Measurements from ENCODE around the gene TMEM181. TPM values are rescaled to one million over a fixed set of nuclear protein-coding genes. Genes with fewer than 3 reads are reported as not detected.

TMEM181 gene
- total and polyA plus RNA-seq, 4 experiments from 2014 or later = 4.3 to 28.0 (median 17.1) TPM

DNA sequence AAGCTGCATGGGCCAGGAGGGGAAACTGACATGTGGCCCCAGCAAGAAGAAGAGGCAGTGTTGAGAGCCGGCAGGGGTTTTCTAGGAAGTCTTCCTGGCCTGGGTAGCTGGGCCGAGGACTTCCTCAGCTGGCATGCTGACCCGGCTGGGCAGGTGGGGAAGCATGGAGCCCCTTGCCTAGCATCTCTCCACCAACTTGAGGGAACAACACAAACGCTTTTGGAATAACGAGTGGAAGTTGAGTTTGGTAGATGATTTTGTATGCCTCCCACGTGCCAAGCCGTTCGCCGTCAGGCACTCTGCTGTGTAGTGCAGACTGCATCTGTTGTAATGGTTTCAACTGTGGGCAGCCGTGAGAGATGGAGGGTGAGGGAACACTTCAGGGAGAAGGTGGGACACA is 7.3 kb downstream of the TMEM181 start:
- DNase-seq = no peak
- no peak overlapping the region for H3K4me3 ChIP-seq (ENCODE audit: low read length in 2 of 2)
- peaks cover 79% of the 10 kb centered on the region for H3K4me1 ChIP-seq (ENCODE audit: insufficient read depth, low read length)
- Mint-ChIP-seq H3K27ac (peak overlapping the region; percentile 87 to 97 (median 95)), H3K4me3 (peak overlapping the region in 7 of 8 donors; percentile 8 to 90 (median 87)), H3K4me1 (peaks cover 57 to 90% (median 77%) of the 10 kb centered on the region in 4 donors), H3K36me3 (peaks cover 6 to 10% of the 10 kb centered on the region in 2 donors), H3K27me3 (no peaks in the 10 kb centered on the region), H3K9me3 (no peaks in the 10 kb centered on the region)
- intact Hi-C loops (cut with micrococcal nuclease) = no loop called here
- ChIA-PET POLR2A (ENCODE audit: partially characterized antibody) (interaction anchor here (0.8 to 2.2 kb wide), 10 partner anchors 8 to 83 kb away, joined by 3 to 26 read pairs (median 5); partner anchors contain the start of genes DYNLT1, SYTL3 and TMEM181), CTCF (ENCODE audit: partially characterized antibody) (interaction anchor here (0.6 to 2.5 kb wide), 5 partner anchors 14 to 346 kb away, joined by 3 to 17 read pairs (median 10); no protein-coding TSS in a partner anchor)
- H3K9me3 ChIP-seq (ENCODE audit: control insufficient read depth in 1 of 2, low read length in 2 of 2) = no peaks in the 10 kb centered on the region
- H3K27ac ChIP-seq (ENCODE audit: low read depth, low read length) = peak overlapping the region; percentile 50
- H3K27me3 ChIP-seq (ENCODE audit: insufficient read depth, low read length) = no peaks in the 10 kb centered on the region
- peaks cover 7% of the 10 kb centered on the region for H3K36me3 ChIP-seq (ENCODE audit: insufficient read depth, low read length)

DNA sequence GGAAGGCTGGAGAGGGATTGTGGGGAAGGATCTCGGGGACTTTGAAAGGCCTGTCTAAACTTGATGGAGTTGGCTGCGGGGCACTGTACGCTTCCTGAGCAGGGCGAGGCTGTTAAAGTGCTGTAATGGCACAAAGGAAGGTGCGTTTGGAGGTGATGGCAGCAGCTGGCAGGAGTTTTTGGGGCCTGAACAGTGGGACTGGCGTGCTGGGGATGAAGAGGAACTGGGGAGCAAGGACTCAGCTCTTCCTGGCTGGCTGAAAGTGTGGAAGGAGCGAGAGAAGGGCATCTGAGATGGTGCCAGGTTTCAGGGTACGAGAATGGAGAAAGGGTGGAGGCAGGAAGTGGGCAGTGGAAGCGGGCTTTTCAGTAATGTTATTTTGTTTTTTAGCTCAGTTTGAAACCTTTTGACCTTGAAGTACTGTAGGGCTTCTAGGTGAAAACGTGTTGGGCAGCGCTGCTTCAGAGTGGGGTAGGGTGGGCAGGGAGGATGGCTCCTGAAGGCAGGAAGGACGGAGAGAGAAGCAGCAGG is 8.0 kb downstream of the TMEM181 start:
- no peaks in the 10 kb centered on the region for H3K27me3 Mint-ChIP-seq
- Histone ChIP-seq H3K4me3 (ENCODE audit: low read length in 2 of 2) (peak overlapping the region in 1 of 2 donors; percentile 36), H3K27ac (ENCODE audit: low read depth, low read length) (peak overlapping the region; percentile 50), H3K36me3 (ENCODE audit: insufficient read depth, low read length) (peaks cover 12% of the 10 kb centered on the region), H3K9me3 (ENCODE audit: control insufficient read depth in 1 of 2, low read length in 2 of 2) (no peaks in the 10 kb centered on the region), H3K27me3 (ENCODE audit: insufficient read depth, low read length) (no peaks in the 10 kb centered on the region), H3K4me1 (ENCODE audit: insufficient read depth, low read length) (peaks cover 79% of the 10 kb centered on the region)
- DNase-seq = peak in 4 of 5 donors; percentile 10 to 32 (median 24)
- CTCF ChIA-PET (ENCODE audit: partially characterized antibody) = interaction anchor here (0.6 to 2.5 kb wide), 7 partner anchors 10 to 347 kb away, joined by 3 to 17 read pairs (median 5); no protein-coding TSS in a partner anchor
- intact Hi-C loops (cut with micrococcal nuclease) = no loop called here
- POLR2A ChIA-PET (ENCODE audit: partially characterized antibody) = interaction anchor here (0.8 to 2.2 kb wide), 10 partner anchors 9 to 432 kb away, joined by 3 to 26 read pairs (median 5); partner anchors contain the start of genes DYNLT1, RSPH3, SYTL3 and TMEM181
- peaks cover 12 to 16% of the 10 kb centered on the region in 2 donors for H3K36me3 Mint-ChIP-seq
- H3K4me1 Mint-ChIP-seq = peaks cover 58 to 90% (median 76%) of the 10 kb centered on the region in 4 donors
- no peaks in the 10 kb centered on the region for H3K9me3 Mint-ChIP-seq
- H3K4me3 Mint-ChIP-seq = peak overlapping the region; percentile 66 to 90 (median 86)
- H3K27ac Mint-ChIP-seq = peak overlapping the region; percentile 87 to 97 (median 95)

DNA sequence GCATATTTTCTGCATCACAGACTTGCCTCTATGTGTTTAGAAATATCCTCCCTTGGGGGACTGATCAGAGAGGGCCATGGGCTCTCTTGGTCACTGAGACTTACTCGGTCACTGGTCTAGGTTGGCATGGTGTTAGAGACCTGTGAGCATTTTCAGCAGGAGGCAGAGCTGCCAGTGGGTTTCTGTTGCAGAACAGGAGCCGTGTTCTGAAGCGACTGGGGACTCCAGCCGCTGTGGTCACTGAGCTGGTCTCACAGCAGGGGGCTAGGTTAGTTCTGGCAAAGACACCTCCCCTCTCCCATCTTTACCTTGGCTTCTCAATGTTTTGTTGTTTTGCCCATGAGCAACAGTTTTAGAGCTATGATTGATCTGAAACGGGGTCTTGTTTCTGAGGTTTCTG is 8.7 kb downstream of the TMEM181 start:
- no peak for DNase-seq
- peaks cover 14 to 16% of the 10 kb centered on the region in 2 donors for H3K36me3 Mint-ChIP-seq
- Histone ChIP-seq H3K27ac (ENCODE audit: low read depth, low read length) (peak overlapping the region; percentile 50), H3K4me3 (ENCODE audit: low read length in 2 of 2) (peak overlapping the region in 1 of 2 donors; percentile 12), H3K36me3 (ENCODE audit: insufficient read depth, low read length) (peaks cover 12% of the 10 kb centered on the region), H3K27me3 (ENCODE audit: insufficient read depth, low read length) (no peaks in the 10 kb centered on the region), H3K9me3 (ENCODE audit: control insufficient read depth in 1 of 2, low read length in 2 of 2) (no peaks in the 10 kb centered on the region), H3K4me1 (ENCODE audit: insufficient read depth, low read length) (peaks cover 80% of the 10 kb centered on the region)
- intact Hi-C loops (cut with micrococcal nuclease) = no loop called here
- ChIA-PET POLR2A (ENCODE audit: partially characterized antibody) (interaction anchor here (1.0 to 2.1 kb wide), 9 partner anchors 10 to 431 kb away, joined by 3 to 26 read pairs (median 5); partner anchors contain the start of genes DYNLT1, RSPH3, SYTL3 and TMEM181), CTCF (ENCODE audit: partially characterized antibody) (interaction anchor here (1.4 to 2.5 kb wide), 7 partner anchors 10 to 348 kb away, joined by 3 to 17 read pairs (median 5); no protein-coding TSS in a partner anchor)
- H3K4me3 Mint-ChIP-seq = peak overlapping the region in 7 of 8 donors; percentile 81 to 90 (median 87)
- peaks cover 61 to 94% (median 78%) of the 10 kb centered on the region in 4 donors for H3K4me1 Mint-ChIP-seq
- peak overlapping the region; percentile 87 to 97 (median 95) for H3K27ac Mint-ChIP-seq
- no peaks in the 10 kb centered on the region for H3K27me3 Mint-ChIP-seq
- no peaks in the 10 kb centered on the region for H3K9me3 Mint-ChIP-seq

DNA sequence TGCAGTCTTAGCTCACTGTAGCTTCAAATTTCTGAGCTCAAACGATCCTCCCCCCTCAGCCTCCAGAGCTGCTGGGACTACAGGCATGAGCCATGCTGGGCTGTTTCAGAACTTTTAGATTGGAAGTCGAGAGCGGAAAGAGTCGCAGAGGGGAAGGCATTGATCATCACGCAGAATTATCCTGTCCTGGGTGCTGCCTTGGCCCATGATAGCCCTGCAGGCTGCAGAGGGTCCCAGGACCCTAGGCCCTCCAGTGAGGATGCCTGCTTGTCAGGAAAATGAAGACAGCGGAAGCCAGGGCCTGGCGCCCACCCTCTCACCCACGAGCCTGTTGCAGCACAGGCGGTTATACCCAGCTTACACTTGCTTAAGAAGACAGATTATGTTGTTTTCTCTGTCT is 9.1 kb downstream of the TMEM181 start:
- Histone ChIP-seq H3K9me3 (ENCODE audit: control insufficient read depth in 1 of 2, low read length in 2 of 2) (no peaks in the 10 kb centered on the region), H3K4me1 (ENCODE audit: insufficient read depth, low read length) (peaks cover 80% of the 10 kb centered on the region), H3K27me3 (ENCODE audit: insufficient read depth, low read length) (no peaks in the 10 kb centered on the region), H3K4me3 (ENCODE audit: low read length in 2 of 2) (no peak overlapping the region), H3K36me3 (ENCODE audit: insufficient read depth, low read length) (peaks cover 12% of the 10 kb centered on the region), H3K27ac (ENCODE audit: low read depth, low read length) (no peak overlapping the region)
- Mint-ChIP-seq H3K4me3 (peak overlapping the region in 5 of 8 donors; percentile 6 to 90 (median 52)), H3K27ac (peak overlapping the region; percentile 72 to 97 (median 93)), H3K36me3 (peaks cover 16 to 17% of the 10 kb centered on the region in 2 donors), H3K9me3 (no peaks in the 10 kb centered on the region), H3K27me3 (no peaks in the 10 kb centered on the region), H3K4me1 (peaks cover 61 to 94% (median 77%) of the 10 kb centered on the region in 4 donors)
- CTCF ChIA-PET (ENCODE audit: partially characterized antibody) = interaction anchor here (1.4 to 2.5 kb wide), 6 partner anchors 11 to 348 kb away, joined by 3 to 17 read pairs (median 8); no protein-coding TSS in a partner anchor
- POLR2A ChIA-PET (ENCODE audit: partially characterized antibody) = interaction anchor here (1.5 to 2.1 kb wide), 3 partner anchors 10 to 81 kb away, joined by 5 to 26 read pairs (median 9); partner anchors contain the start of genes SYTL3 and TMEM181
- no peak for DNase-seq
- intact Hi-C loops (cut with micrococcal nuclease) = no loop called here

DNA sequence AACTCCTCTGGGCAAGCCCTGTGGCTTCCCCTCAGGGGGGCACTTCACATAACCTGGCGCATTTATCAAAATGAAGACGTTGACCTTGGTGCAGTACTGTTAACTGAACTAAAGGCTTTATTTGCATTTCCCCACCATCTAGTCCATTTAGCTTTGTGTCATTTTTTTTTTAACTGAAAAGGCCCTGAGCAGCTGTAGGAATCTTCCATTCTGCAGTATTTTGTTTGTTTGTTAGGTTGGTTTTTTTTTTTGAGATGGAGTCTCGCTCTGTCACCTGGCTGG is 10.7 kb downstream of the TMEM181 start:
- peaks cover 19% of the 10 kb centered on the region for H3K36me3 ChIP-seq (ENCODE audit: insufficient read depth, low read length)
- H3K4me3 ChIP-seq (ENCODE audit: low read length in 2 of 2) = no peak overlapping the region
- POLR2A ChIA-PET (ENCODE audit: partially characterized antibody) = no interaction called here
- Mint-ChIP-seq H3K4me3 (no peak overlapping the region), H3K9me3 (no peaks in the 10 kb centered on the region), H3K27me3 (no peaks in the 10 kb centered on the region), H3K4me1 (peaks cover 56 to 90% (median 72%) of the 10 kb centered on the region in 4 donors), H3K27ac (peak overlapping the region in 2 of 7 donors; percentile 18 to 70), H3K36me3 (peaks cover 25% of the 10 kb centered on the region in 2 donors)
- H3K4me1 ChIP-seq (ENCODE audit: insufficient read depth, low read length) = peaks cover 74% of the 10 kb centered on the region
- H3K9me3 ChIP-seq (ENCODE audit: control insufficient read depth in 1 of 2, low read length in 2 of 2) = no peaks in the 10 kb centered on the region
- no peaks in the 10 kb centered on the region for H3K27me3 ChIP-seq (ENCODE audit: insufficient read depth, low read length)
- CTCF ChIA-PET (ENCODE audit: partially characterized antibody) = interaction anchor here (0.7 kb wide), 1 partner anchor 349 kb away, joined by 3 read pairs; no protein-coding TSS in a partner anchor
- intact Hi-C loops (cut with micrococcal nuclease) = no loop called here
- no peak overlapping the region for H3K27ac ChIP-seq (ENCODE audit: low read depth, low read length)
- DNase-seq = no peak

DNA sequence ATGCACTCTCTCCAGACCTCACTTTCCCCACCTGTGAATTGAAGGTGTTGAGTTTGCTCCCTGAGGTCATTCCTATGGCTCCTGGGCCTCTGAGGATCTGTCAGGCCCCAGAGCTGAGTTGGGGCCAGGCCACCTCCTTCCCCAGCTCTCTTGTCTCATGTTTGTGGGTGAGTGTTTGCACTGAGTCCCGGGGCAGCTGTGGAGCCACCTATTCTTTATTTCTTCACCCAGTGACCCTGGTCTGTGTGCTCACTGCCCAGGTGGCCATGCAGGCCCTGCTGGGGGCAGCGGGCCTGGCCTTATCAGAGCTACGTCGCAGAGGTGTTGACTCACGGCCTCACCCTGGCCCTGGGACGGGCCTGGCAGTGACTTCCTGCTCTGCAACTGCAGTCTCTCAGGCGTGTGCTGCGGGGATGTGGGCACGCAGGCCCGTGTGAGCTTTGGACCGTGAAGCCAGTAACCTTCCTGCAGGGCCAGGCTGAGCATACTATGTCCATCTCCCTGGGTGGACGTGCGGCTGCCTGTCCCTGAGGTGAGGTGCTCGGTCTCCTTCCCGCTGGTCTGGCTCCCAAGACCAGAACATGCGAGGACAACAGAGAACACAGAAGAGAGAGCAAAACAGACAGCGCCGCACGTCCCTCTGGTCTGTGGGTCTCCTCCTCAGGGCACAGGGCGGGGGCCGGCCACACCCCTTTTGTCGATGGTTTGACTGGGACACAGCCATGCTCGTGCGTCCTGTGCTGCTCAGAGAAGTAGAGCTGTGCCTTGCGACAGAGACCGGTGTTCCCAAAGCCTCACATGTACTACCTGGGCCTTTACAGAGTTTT is 12.1 kb downstream of the TMEM181 start:
- Mint-ChIP-seq H3K27ac (peak overlapping the region in 6 of 7 donors; percentile 29 to 82 (median 58)), H3K36me3 (peaks cover 27 to 31% of the 10 kb centered on the region in 2 donors), H3K27me3 (no peaks in the 10 kb centered on the region), H3K9me3 (no peaks in the 10 kb centered on the region), H3K4me3 (peak overlapping the region in 4 of 8 donors; percentile 4 to 64 (median 30)), H3K4me1 (peaks cover 45 to 86% (median 67%) of the 10 kb centered on the region in 4 donors)
- no peaks in the 10 kb centered on the region for H3K9me3 ChIP-seq (ENCODE audit: control insufficient read depth in 1 of 2, low read length in 2 of 2)
- H3K27me3 ChIP-seq (ENCODE audit: insufficient read depth, low read length) = no peaks in the 10 kb centered on the region
- intact Hi-C loops (cut with micrococcal nuclease) = no loop called here
- ChIA-PET POLR2A (ENCODE audit: partially characterized antibody) (interaction anchor here (1.0 to 1.4 kb wide), 2 partner anchors 13 to 72 kb away, joined by 3 read pairs; partner anchors contain the start of gene DYNLT1), CTCF (ENCODE audit: partially characterized antibody) (no interaction called here)
- no peak for DNase-seq
- H3K4me1 ChIP-seq (ENCODE audit: insufficient read depth, low read length) = peaks cover 67% of the 10 kb centered on the region
- H3K4me3 ChIP-seq (ENCODE audit: low read length in 2 of 2) = no peak overlapping the region
- H3K27ac ChIP-seq (ENCODE audit: low read depth, low read length) = no peak overlapping the region
- H3K36me3 ChIP-seq (ENCODE audit: insufficient read depth, low read length) = peaks cover 25% of the 10 kb centered on the region

All from CD4-positive, alpha-beta memory T cell (primary cell).